NCI-H2107 treated with DMSO at 0.1 percent for 48 hours (cell line): ENCODE results near the gene HSF4.
"Not testable (repeated sequence)": the region's sequence is repeated elsewhere in the genome, so short reads cannot be mapped to it uniquely, and the experiment has no call there.

ENCODE experiments used
- DNase-seq: peaks from one replicate; lab custom pipeline; 2025; ENCODE audit not compliant: unreplicated experiment; lab: John Stamatoyannopoulos, UW

The HSF4 gene

GRCh38 chr16:67164599-67165061 lies at the start of gene HSF4:
TSS of gene HSF4 (plus strand) at chr16:67164745. CDS start at chr16:67164812, 67 bp downstream.
- no peak for DNase-seq

GRCh38 chr16:67114793-67115192 lies 49.8 kb upstream of the HSF4 start:
- no peak for DNase-seq

GRCh38 chr16:67115639-67116038 lies 48.9 kb upstream of the HSF4 start:
- no peak for DNase-seq

- no peak for DNase-seq
These were observed 47.9 kb upstream of the HSF4 start for GRCh38 chr16:67116388-67117311.

GRCh38 chr16:67117716-67118115 lies 46.8 kb upstream of the HSF4 start:
- no peak for DNase-seq

GRCh38 chr16:67120025-67120424 lies 44.5 kb upstream of the HSF4 start:
- no peak for DNase-seq

GRCh38 chr16:67122799-67123198 lies 41.7 kb upstream of the HSF4 start:
- DNase-seq = not testable (repeated sequence)

GRCh38 chr16:67128417-67128816 lies 36.1 kb upstream of the HSF4 start:
- no peak for DNase-seq

- DNase-seq = no peak
These were observed 35.7 kb upstream of the HSF4 start for GRCh38 chr16:67128887-67129286.

- DNase-seq = no peak
These were observed 35.1 kb upstream of the HSF4 start for GRCh38 chr16:67129422-67129821.

- no peak for DNase-seq
These were observed 26.9 kb upstream of the HSF4 start for GRCh38 chr16:67137605-67138004.

GRCh38 chr16:67141391-67141790 lies 23.2 kb upstream of the HSF4 start:
- no peak for DNase-seq

- no peak for DNase-seq
These were observed 22.2 kb upstream of the HSF4 start for GRCh38 chr16:67142342-67142741.

- DNase-seq = no peak
These were observed 19.6 kb upstream of the HSF4 start for GRCh38 chr16:67144943-67145342.

- DNase-seq = no peak
These were observed 18.8 kb upstream of the HSF4 start for GRCh38 chr16:67145746-67146145.

GRCh38 chr16:67146523-67147357 lies 17.8 kb upstream of the HSF4 start:
- no peak for DNase-seq

- DNase-seq = no peak
These were observed 17.0 kb upstream of the HSF4 start for GRCh38 chr16:67147437-67148140.

GRCh38 chr16:67148221-67148620 lies 16.3 kb upstream of the HSF4 start:
- DNase-seq = no peak

- DNase-seq = no peak
These were observed 15.8 kb upstream of the HSF4 start for GRCh38 chr16:67148656-67149275.

GRCh38 chr16:67149276-67150046 lies 15.1 kb upstream of the HSF4 start:
- DNase-seq = no peak
